Neural cell (in vitro differentiated cells): ENCODE results near the gene ARMH1. TPM values are rescaled to one million over a fixed set of nuclear protein-coding genes. Genes with fewer than 3 reads are reported as not detected.

ENCODE experiments used
- H2AFZ ChIP-seq: fragments of 200-600, 300-800 bp; sonication (generic), shearing (Covaris generic); 2 replicates; pipeline ENCODE4 v1.6.0; 2014; ENCODE audit warnings: low read depth, mild to moderate bottlenecking, antibody characterized with exemption, low read length, moderate library complexity
- H3F3A ChIP-seq: fragments of 200-600 bp; shearing (Covaris generic); 2 replicates; pipeline ENCODE4 v1.6.1; 2016; ENCODE audit warnings: mild to moderate bottlenecking, moderate library complexity, mixed read lengths, antibody characterized with exemption, low read length; ENCODE audit not compliant: insufficient read depth, poor library complexity, severe bottlenecking
- H3K27ac ChIP-seq: fragments of 200-600, 300-800 bp; sonication (generic), shearing (Covaris generic); 2 replicates; pipeline ENCODE4 v1.5.1; 2014; ENCODE audit warnings: mild to moderate bottlenecking, low read length, moderate library complexity
- H3K27me3 ChIP-seq: fragments of 300-800, 200-600 bp; sonication (generic), shearing (Covaris generic); 2 replicates; pipeline ENCODE4 v1.6.0; 2014; ENCODE audit warnings: mild to moderate bottlenecking, low read depth, low read length, moderate library complexity; ENCODE audit not compliant: insufficient read depth
- H3K36me3 ChIP-seq: fragments of 300-800, 200-600 bp; sonication (generic), shearing (Covaris generic); 2 replicates; pipeline ENCODE4 v1.5.1; 2014; ENCODE audit warnings: mild to moderate bottlenecking, antibody characterized with exemption, low read length, moderate library complexity; ENCODE audit not compliant: insufficient read depth
- H3K4me2 ChIP-seq: fragments of 300-800, 200-600 bp; sonication (generic), shearing (Covaris generic); 2 replicates; pipeline ENCODE4 v1.6.0; 2014; ENCODE audit warnings: mild to moderate bottlenecking, low read length
- H3K4me3 ChIP-seq: fragments of 300-800, 200-600 bp; sonication (generic), shearing (Covaris generic); 2 replicates; pipeline ENCODE4 v1.5.1; 2014; ENCODE audit warnings: mild to moderate bottlenecking, low read length, moderate library complexity
- H3K79me2 ChIP-seq: fragments of 200-600 bp; shearing (Covaris generic); replicated peaks from 2 replicates; pipeline ENCODE4 v1.6.0; 2014; ENCODE audit warnings: mild to moderate bottlenecking, low read length, moderate library complexity; ENCODE audit not compliant: insufficient read depth
- H3K9ac ChIP-seq: fragments of 300-800, 200-600 bp; sonication (generic), shearing (Covaris generic); 2 replicates; pipeline ENCODE4 v1.6.1; 2016; ENCODE audit warnings: mild to moderate bottlenecking, low read length, mixed read lengths
- H3K9me2 ChIP-seq: fragments of 200-600 bp; shearing (Covaris generic); 2 replicates; pipeline ENCODE4 v1.6.1; 2016; ENCODE audit warnings: mild to moderate bottlenecking, low read length, mixed read lengths; ENCODE audit not compliant: insufficient read depth
- H3K9me3 ChIP-seq: fragments of 200-600, 300-800 bp; sonication (generic), shearing (Covaris generic); 2 replicates; pipeline ENCODE4 v1.6.1; 2016; ENCODE audit warnings: mild to moderate bottlenecking, mixed run types, low read length, moderate library complexity, mixed read lengths
- H4K20me1 ChIP-seq: fragments of 200-600 bp; shearing (Covaris generic); 2 replicates; pipeline ENCODE4 v1.6.1; 2016; ENCODE audit warnings: mild to moderate bottlenecking, mixed run types; ENCODE audit not compliant: insufficient read depth
- EP300 ChIP-seq: fragments of 450-650 bp; conservative IDR thresholded peaks from 2 replicates; pipeline ENCODE4 v1.6.1; 2014; ENCODE audit warnings: antibody characterized with exemption, mild to moderate bottlenecking, moderate library complexity; ENCODE audit not compliant: poor library complexity, severe bottlenecking
- EZH2 ChIP-seq: fragments of 200-600, 300-800 bp; shearing (Covaris generic), sonication (generic); IDR thresholded peaks from 2 replicates; pipeline ENCODE4 v1.6.1; 2014; ENCODE audit warnings: antibody characterized with exemption, low read length, borderline replicate concordance, mild to moderate bottlenecking; ENCODE audit not compliant: insufficient read depth, poor library complexity, severe bottlenecking
- MXI1 ChIP-seq: fragments of 450-650 bp; conservative IDR thresholded peaks from 2 replicates; pipeline ENCODE4 v1.6.1; 2014; ENCODE audit warnings: antibody characterized with exemption, mild to moderate bottlenecking; ENCODE audit not compliant: poor library complexity, severe bottlenecking
- POLR2AphosphoS5 ChIP-seq: IDR thresholded peaks from 2 replicates; pipeline ENCODE4 v1.6.1; 2012
- RAD21 ChIP-seq: fragments of 450-650 bp; conservative IDR thresholded peaks from 2 replicates; pipeline ENCODE4 v1.6.1; 2014; ENCODE audit warnings: antibody characterized with exemption, mild to moderate bottlenecking, moderate library complexity
- SMC3 ChIP-seq: fragments of 450-650 bp; conservative IDR thresholded peaks from 2 replicates; pipeline ENCODE4 v1.6.1; 2014; ENCODE audit warnings: antibody characterized with exemption, mild to moderate bottlenecking, moderate library complexity; ENCODE audit not compliant: poor library complexity
- TAF1 ChIP-seq: IDR thresholded peaks from 2 replicates; pipeline ENCODE4 v1.6.1; 2012; ENCODE audit warnings: low read depth
- polyA plus RNA-seq: library from polyadenylated mRNA; depleted of rRNA; stranded (reverse); fragments of >200 nt; gene quantifications from 2 replicates; pipeline ENCODE4 v1.2.3, GENCODE V29; 2014
- TF ChIP-seq, protein P1 (sequence below): fragments of 450-650 bp; IDR thresholded peaks from 2 replicates; pipeline ENCODE4 v1.5.1; 2014; ENCODE audit warnings: antibody characterized with exemption, mild to moderate bottlenecking, moderate library complexity; ENCODE audit not compliant: poor library complexity, severe bottlenecking
- TF ChIP-seq, protein P2 (sequence below): IDR thresholded peaks from 2 replicates; pipeline ENCODE4 v1.6.1; 2012; ENCODE audit warnings: borderline replicate concordance

Gene ARMH1
- polyA plus RNA-seq, 1 donor from 2014 or later, result 105 TPM

DNA sequence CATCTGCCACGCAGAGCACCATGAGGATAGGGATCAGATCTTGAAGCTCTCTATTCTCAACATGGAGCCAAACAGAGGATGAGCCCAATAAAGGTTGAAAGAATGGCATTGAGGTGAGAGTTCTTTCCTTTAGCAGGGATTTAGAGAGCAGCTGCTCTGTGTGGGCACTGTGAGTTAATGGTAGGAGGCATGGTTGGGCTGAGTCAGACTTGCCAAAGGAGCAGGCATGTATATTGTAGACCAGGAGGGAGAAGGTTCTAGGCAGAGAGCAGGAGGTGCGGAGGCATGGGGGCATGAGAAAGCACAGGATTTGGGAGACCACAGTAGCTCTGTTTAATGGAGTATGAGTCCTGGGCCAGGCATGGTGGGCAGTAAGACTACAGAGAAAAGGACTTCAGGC lies 32.3 kb upstream of the ARMH1 start:
- Histone ChIP-seq H3K27ac (no peak overlapping the region), H2AFZ (no peak overlapping the region), H3K79me2 (no peaks in the 10 kb centered on the region), H3K4me2 (no peak overlapping the region), H3F3A (no peaks in the 10 kb centered on the region), H3K9me2 (no peaks in the 10 kb centered on the region), H3K9me3 (no peaks in the 10 kb centered on the region), H3K27me3 (no peaks in the 10 kb centered on the region), H4K20me1 (no peaks in the 10 kb centered on the region), H3K4me3 (no peak overlapping the region), H3K9ac (no peak overlapping the region), H3K36me3 (no peaks in the 10 kb centered on the region)
- TF ChIP-seq TAF1, result no peak
- TF ChIP-seq, protein P1, sequence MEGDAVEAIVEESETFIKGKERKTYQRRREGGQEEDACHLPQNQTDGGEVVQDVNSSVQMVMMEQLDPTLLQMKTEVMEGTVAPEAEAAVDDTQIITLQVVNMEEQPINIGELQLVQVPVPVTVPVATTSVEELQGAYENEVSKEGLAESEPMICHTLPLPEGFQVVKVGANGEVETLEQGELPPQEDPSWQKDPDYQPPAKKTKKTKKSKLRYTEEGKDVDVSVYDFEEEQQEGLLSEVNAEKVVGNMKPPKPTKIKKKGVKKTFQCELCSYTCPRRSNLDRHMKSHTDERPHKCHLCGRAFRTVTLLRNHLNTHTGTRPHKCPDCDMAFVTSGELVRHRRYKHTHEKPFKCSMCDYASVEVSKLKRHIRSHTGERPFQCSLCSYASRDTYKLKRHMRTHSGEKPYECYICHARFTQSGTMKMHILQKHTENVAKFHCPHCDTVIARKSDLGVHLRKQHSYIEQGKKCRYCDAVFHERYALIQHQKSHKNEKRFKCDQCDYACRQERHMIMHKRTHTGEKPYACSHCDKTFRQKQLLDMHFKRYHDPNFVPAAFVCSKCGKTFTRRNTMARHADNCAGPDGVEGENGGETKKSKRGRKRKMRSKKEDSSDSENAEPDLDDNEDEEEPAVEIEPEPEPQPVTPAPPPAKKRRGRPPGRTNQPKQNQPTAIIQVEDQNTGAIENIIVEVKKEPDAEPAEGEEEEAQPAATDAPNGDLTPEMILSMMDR, result no peak
- TF ChIP-seq MXI1, result no peak
- no peak for TF ChIP-seq SMC3
- TF ChIP-seq, protein P2, sequence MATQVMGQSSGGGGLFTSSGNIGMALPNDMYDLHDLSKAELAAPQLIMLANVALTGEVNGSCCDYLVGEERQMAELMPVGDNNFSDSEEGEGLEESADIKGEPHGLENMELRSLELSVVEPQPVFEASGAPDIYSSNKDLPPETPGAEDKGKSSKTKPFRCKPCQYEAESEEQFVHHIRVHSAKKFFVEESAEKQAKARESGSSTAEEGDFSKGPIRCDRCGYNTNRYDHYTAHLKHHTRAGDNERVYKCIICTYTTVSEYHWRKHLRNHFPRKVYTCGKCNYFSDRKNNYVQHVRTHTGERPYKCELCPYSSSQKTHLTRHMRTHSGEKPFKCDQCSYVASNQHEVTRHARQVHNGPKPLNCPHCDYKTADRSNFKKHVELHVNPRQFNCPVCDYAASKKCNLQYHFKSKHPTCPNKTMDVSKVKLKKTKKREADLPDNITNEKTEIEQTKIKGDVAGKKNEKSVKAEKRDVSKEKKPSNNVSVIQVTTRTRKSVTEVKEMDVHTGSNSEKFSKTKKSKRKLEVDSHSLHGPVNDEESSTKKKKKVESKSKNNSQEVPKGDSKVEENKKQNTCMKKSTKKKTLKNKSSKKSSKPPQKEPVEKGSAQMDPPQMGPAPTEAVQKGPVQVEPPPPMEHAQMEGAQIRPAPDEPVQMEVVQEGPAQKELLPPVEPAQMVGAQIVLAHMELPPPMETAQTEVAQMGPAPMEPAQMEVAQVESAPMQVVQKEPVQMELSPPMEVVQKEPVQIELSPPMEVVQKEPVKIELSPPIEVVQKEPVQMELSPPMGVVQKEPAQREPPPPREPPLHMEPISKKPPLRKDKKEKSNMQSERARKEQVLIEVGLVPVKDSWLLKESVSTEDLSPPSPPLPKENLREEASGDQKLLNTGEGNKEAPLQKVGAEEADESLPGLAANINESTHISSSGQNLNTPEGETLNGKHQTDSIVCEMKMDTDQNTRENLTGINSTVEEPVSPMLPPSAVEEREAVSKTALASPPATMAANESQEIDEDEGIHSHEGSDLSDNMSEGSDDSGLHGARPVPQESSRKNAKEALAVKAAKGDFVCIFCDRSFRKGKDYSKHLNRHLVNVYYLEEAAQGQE, result no peak
- no peak for TF ChIP-seq EZH2
- TF ChIP-seq RAD21, result no peak
- TF ChIP-seq EP300, result no peak
- TF ChIP-seq POLR2AphosphoS5, result no peak

DNA sequence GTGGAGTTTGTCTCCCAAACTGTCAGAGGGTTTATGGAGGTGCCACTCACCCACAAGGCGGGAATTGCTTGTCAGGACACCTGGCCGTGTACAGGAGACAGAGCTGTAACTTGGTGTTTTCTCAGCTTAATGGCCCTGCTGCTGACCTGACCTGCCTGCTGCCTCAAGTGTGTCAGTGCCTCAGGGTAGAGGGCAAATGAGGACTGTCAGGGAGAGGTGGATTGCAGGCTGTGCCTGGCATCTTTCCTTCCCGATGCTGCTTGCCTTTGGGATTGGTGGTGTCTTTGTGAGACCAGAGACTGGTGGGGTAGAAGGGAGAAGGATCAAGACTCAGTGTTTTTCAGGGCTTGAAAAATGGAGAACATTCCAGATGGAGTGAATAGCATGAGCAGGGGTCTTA lies 31.6 kb upstream of the ARMH1 start:
- Histone ChIP-seq H4K20me1 (no peaks in the 10 kb centered on the region), H3K4me3 (no peak overlapping the region), H3K79me2 (no peaks in the 10 kb centered on the region), H3K4me2 (no peak overlapping the region), H3F3A (no peaks in the 10 kb centered on the region), H3K27me3 (no peaks in the 10 kb centered on the region), H3K36me3 (no peaks in the 10 kb centered on the region), H3K9ac (no peak overlapping the region), H2AFZ (no peak overlapping the region), H3K9me3 (no peaks in the 10 kb centered on the region), H3K27ac (no peak overlapping the region), H3K9me2 (no peaks in the 10 kb centered on the region)
- TF ChIP-seq, protein P2, result no peak
- TF ChIP-seq SMC3 (no peak), POLR2AphosphoS5 (no peak), RAD21 (no peak), EZH2 (no peak), TAF1 (no peak), MXI1 (no peak)
- TF ChIP-seq, protein P1, result no peak
